ENCODE results near the gene PIK3R6. TPM values are rescaled to one million over a fixed set of nuclear protein-coding genes. Genes with fewer than 3 reads are reported as not detected.

The PIK3R6 gene
- total and polyA plus RNA-seq, 2 donors (not counting 1 experiment from before 2014, with no cell fraction given) = 2.8 to 11.0 TPM

Other genes with a start within 250 kb of the PIK3R6 start
- 1.7 and 1.9 TPM in 2 replicates for gene MYH10, start 236.9 kb downstream of the PIK3R6 start, total RNA-seq
- gene MYH10, start 236.9 kb downstream of the PIK3R6 start, polyA plus RNA-seq = 0.04 and 0.16 TPM in 2 replicates
- gene CCDC42, start 122.8 kb downstream of the PIK3R6 start, total RNA-seq = 0.51 and 0.84 TPM in 2 replicates
- 0.27 and 0.94 TPM in 2 replicates for gene CCDC42, start 122.8 kb downstream of the PIK3R6 start, polyA plus RNA-seq
- gene SPDYE4, start 109.1 kb downstream of the PIK3R6 start, total RNA-seq = not detected in 2 replicates
- not detected in 2 replicates for gene SPDYE4, start 109.1 kb downstream of the PIK3R6 start, polyA plus RNA-seq
- gene MFSD6L, start 68.3 kb downstream of the PIK3R6 start, total RNA-seq = 0.22 and 0.37 TPM in 2 replicates
- 0.09 and 0.24 TPM in 2 replicates for gene MFSD6L, start 68.3 kb downstream of the PIK3R6 start, polyA plus RNA-seq
- gene PIK3R5, start 98.0 kb upstream of the PIK3R6 start, total RNA-seq = 69.9 and 70.0 TPM in 2 replicates
- gene PIK3R5, start 98.0 kb upstream of the PIK3R6 start, polyA plus RNA-seq = 52.0 and 63.1 TPM in 2 replicates
- 0.19 and 0.25 TPM in 2 replicates for gene NTN1, start 153.8 kb upstream of the PIK3R6 start, total RNA-seq
- 0.10 and 0.33 TPM in 2 replicates for gene NTN1, start 153.8 kb upstream of the PIK3R6 start, polyA plus RNA-seq

All from B cell (primary cell).